HepG2 (cell line): ENCODE measurements around the gene TNXB. TPM values are rescaled to one million over a fixed set of nuclear protein-coding genes. Genes with fewer than 3 reads are reported as not detected.

Source experiments
- ARID3A ChIP-seq: IDR thresholded peaks from 2 replicates; pipeline ENCODE4 v1.6.1; 2012; ENCODE audit warnings: low read depth, low read length, improper control_type of control experiment
- ATF5 ChIP-seq: sonication (generic); formaldehyde crosslinking; IDR thresholded peaks from 2 replicates; pipeline ENCODE4 v1.4.0; 2020; ENCODE audit warnings: mild to moderate bottlenecking, low read depth, missing genetic modification reagents
- FOXP1 ChIP-seq, 2 experiments: fragments of 450-650 bp in 1 of 2; IDR thresholded peaks; 2 replicates each; pipeline ENCODE4 v1.6.1; 2017 to 2018; ENCODE audit warnings: antibody characterized with exemption in 1 of 2
- FOXP4 ChIP-seq: sonication (generic); formaldehyde crosslinking; IDR thresholded peaks from 2 replicates; pipeline ENCODE4 v1.4.0; 2020; ENCODE audit warnings: missing genetic modification reagents
- HNRNPH1 ChIP-seq: fragments of 200-400 bp; formaldehyde crosslinking; optimal IDR thresholded peaks from 2 replicates; pipeline ENCODE3; 2017; ENCODE audit warnings: mild to moderate bottlenecking, low read depth, low read length
- HNRNPUL1 ChIP-seq: fragments of 200-400 bp; formaldehyde crosslinking; IDR thresholded peaks from 2 replicates; pipeline ENCODE4 v1.6.1; 2017; ENCODE audit warnings: low read depth, mild to moderate bottlenecking, low read length, moderate library complexity
- HOXA5 ChIP-seq: sonication (generic); formaldehyde crosslinking; IDR thresholded peaks from 2 replicates; pipeline ENCODE4 v1.4.0; 2020; ENCODE audit warnings: missing genetic modification reagents
- IRF9 ChIP-seq: sonication (generic); formaldehyde crosslinking; IDR thresholded peaks from 2 replicates; pipeline ENCODE4 v1.8.0; 2022; ENCODE audit warnings: missing genetic modification reagents, mild to moderate bottlenecking, borderline replicate concordance
- KAT7 ChIP-seq: IDR thresholded peaks from 2 replicates; pipeline ENCODE4 v1.6.1; 2018; ENCODE audit warnings: borderline replicate concordance, missing compliant biosample characterization
- NCOA2 ChIP-seq: sonication (generic); formaldehyde crosslinking; IDR thresholded peaks from 2 replicates; pipeline ENCODE4 v1.8.0; 2022; ENCODE audit warnings: inconsistent platforms
- NFE2 ChIP-seq: sonication (generic); formaldehyde crosslinking; IDR thresholded peaks from 2 replicates; pipeline ENCODE4 v1.4.0; 2020; ENCODE audit warnings: missing genetic modification reagents
- PBX2 ChIP-seq: IDR thresholded peaks from 2 replicates; pipeline ENCODE4 v1.6.1; 2016; ENCODE audit warnings: control low read depth
- RFXANK ChIP-seq: IDR thresholded peaks from 2 replicates; pipeline ENCODE4 v1.6.1; 2016
- SETDB1 ChIP-seq: sonication (generic); formaldehyde crosslinking; IDR thresholded peaks from 2 replicates; pipeline ENCODE4 v1.5.1; 2020; ENCODE audit warnings: missing genetic modification reagents, mild to moderate bottlenecking, borderline replicate concordance
- ZNF207 ChIP-seq: fragments of 450-650 bp; IDR thresholded peaks from 2 replicates; pipeline ENCODE4 v1.6.1; 2016; ENCODE audit warnings: antibody characterized with exemption, borderline replicate concordance
- ZNF367 ChIP-seq: sonication (generic); formaldehyde crosslinking; IDR thresholded peaks from 2 replicates; pipeline ENCODE4 v1.4.0; 2020; ENCODE audit warnings: missing genetic modification reagents, borderline replicate concordance
- polyA plus RNA-seq, 8 experiments: library from polyadenylated mRNA; depleted of rRNA in 3 of 8; stranded (reverse) in 7 of 8; unstranded in 1 of 8; fragments of >200 nt; fragmentation: Illumina TruSeq in 4 of 8; extraction: Trizol in 4 of 8; gene quantifications; 2 replicates each; pipeline versions ENCODE4 v1.2.1 to v1.2.3, GENCODE V29; 2011 to 2016; ENCODE audit warnings: low read depth in 4 of 8, missing spikeins in 1 of 8, mixed read lengths in 1 of 8; ENCODE audit not compliant: insufficient read depth in 1 of 8
- total RNA-seq, 5 experiments: library from RNA; depleted of rRNA; stranded (reverse); fragments of >200 nt; fragmentation: Illumina TruSeq; extraction: Trizol; gene quantifications; 2 replicates each; pipeline ENCODE4 v1.2.3, GENCODE V29; 2016; ENCODE audit warnings: low read depth in 1 of 5
- TF ChIP-seq, protein P1 (sequence below): sonication (generic); formaldehyde crosslinking; IDR thresholded peaks from 2 replicates; pipeline ENCODE4 v1.4.0; 2020; ENCODE audit warnings: mild to moderate bottlenecking, missing genetic modification reagents
- TF ChIP-seq, protein P2 (sequence below): sonication (generic); formaldehyde crosslinking; IDR thresholded peaks from 2 replicates; pipeline ENCODE4 v1.5.1; 2020; ENCODE audit warnings: mild to moderate bottlenecking, missing genetic modification reagents

TNXB gene
- total and polyA plus RNA-seq, 2 of the 13 experiments (the other 11 are each of a cell fraction or from before 2014, with no cell fraction given): 1.6 to 2.7 TPM

DNA sequence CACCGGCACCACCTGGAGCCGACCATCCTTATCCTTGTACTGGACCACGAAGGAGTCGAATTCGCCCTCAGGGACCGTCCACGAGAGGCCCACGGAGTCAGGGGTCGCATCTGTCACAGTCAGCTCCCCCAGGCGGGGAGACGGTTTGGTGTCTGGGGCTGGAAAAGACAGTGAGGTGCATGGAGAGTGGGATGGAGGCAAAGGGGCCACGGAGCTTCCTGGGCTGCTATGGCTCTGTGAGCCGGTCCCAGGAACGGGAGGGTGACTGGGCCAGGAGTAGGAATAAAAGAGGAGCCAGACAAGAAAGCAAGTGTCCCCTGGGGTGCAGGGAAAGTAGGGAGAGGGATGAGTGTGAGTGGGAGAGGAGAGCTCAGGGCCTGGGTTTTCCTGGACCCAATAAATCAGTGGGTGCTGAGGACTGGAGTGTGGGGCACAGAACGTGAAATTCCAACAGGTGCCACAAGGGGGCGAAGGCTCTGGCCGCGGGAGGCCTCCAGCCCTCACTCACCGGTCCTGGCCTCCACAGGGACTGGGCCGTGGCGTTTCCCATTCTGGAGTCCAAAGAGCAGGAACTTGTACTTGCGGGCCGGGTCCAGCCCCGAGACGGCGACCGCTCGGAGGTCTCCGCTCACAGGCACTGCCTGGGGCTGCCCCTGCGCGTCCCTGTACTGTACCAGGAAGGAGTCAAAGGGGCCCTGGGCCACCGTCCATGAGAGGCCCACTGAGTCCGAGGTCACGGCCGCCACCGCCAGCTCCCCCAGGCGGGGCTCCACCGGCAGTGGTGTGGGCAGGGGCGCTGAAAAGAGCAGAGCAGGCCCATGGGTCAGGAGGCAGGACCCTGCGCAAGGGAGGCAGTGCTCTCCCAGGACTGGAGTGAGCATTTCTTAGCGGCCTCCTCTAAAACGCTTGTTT is 61.0 kb downstream of the TNXB start (continued):
- TF ChIP-seq HNRNPUL1 (no peak), HOXA5 (CRISPR knock-in tag) (peak; percentile 95), ATF5 (CRISPR knock-in tag) (no peak), RFXANK (CRISPR knock-in tag) (no peak), NCOA2 (peak; percentile 48), KAT7 (CRISPR knock-in tag) (peak; percentile 94), SETDB1 (CRISPR knock-in tag) (no peak), ZNF207 (no peak), FOXP1 (IDR thresholded peaks at IDR 0.05) (no peak), FOXP1 (CRISPR knock-in tag; IDR thresholded peaks at IDR 0.05) (no peak), NFE2 (no peak), PBX2 (CRISPR knock-in tag) (no peak), IRF9 (CRISPR knock-in tag) (peak; percentile 70; the same call in 1 of the 2 replicates), ARID3A (no peak), ZNF367 (peak; percentile 65; the same call in 1 of the 2 replicates), FOXP4 (CRISPR knock-in tag) (peak; percentile 48; the same call in 1 of the 2 replicates), HNRNPH1 (no peak)
- TF ChIP-seq, protein P1, sequence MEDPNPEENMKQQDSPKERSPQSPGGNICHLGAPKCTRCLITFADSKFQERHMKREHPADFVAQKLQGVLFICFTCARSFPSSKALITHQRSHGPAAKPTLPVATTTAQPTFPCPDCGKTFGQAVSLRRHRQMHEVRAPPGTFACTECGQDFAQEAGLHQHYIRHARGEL (CRISPR knock-in tag): no peak
- TF ChIP-seq, protein P2, sequence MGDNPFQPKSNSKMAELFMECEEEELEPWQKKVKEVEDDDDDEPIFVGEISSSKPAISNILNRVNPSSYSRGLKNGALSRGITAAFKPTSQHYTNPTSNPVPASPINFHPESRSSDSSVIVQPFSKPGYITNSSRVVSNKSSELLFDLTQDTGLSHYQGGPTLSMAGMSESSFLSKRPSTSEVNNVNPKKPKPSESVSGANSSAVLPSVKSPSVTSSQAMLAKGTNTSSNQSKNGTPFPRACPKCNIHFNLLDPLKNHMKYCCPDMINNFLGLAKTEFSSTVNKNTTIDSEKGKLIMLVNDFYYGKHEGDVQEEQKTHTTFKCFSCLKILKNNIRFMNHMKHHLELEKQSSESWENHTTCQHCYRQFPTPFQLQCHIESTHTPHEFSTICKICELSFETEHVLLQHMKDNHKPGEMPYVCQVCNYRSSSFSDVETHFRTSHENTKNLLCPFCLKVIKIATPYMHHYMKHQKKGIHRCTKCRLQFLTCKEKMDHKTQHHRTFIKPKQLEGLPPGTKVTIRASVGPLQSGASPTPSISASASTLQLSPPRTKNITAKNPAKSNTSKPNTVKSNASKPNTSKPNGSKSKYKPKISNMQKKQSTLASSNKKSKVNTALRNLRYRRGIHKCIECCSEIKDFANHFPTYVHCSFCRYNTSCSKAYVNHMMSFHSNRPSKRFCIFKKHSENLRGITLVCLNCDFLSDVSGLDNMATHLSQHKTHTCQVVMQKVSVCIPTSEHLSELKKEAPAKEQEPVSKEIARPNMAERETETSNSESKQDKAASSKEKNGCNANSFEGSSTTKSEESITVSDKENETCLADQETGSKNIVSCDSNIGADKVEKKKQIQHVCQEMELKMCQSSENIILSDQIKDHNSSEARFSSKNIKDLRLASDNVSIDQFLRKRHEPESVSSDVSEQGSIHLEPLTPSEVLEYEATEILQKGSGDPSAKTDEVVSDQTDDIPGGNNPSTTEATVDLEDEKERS: peak; percentile 95
